Bronchial epithelial cell (primary cell): ENCODE measurements around the gene CACNA1D. TPM values are rescaled to one million over a fixed set of nuclear protein-coding genes. Genes with fewer than 3 reads are reported as not detected.
A peak's percentile ranks its signal among the peaks of the same experiment; 100 is the strongest.

ENCODE experiments used
- DNase-seq: peaks from one replicate; pipeline ENCODE4 v3.0.0-alpha.2; 2010; ENCODE audit warnings: low read depth
- FAIRE-seq: peaks from 2 replicates; lab custom pipeline; 2011; peaks lifted over from hg19 to GRCh38; lab: Jason Lieb, UNC
- H3K27me3 ChIP-seq: 2 replicates; pipeline ENCODE4 v1.5.1; 2011; ENCODE audit warnings: low read length; ENCODE audit not compliant: control insufficient read depth, insufficient read depth
- H3K36me3 ChIP-seq: 2 replicates; pipeline ENCODE4 v1.5.1; 2011; ENCODE audit warnings: low read length; ENCODE audit not compliant: control insufficient read depth, insufficient read depth
- H3K4me3 ChIP-seq: 2 replicates; pipeline ENCODE4 v1.5.1; 2011; ENCODE audit warnings: mild to moderate bottlenecking, low read depth, low read length, control low read depth
- CTCF ChIP-seq: IDR thresholded peaks from 2 replicates; pipeline ENCODE4 v1.5.1; 2011; ENCODE audit warnings: mild to moderate bottlenecking, moderate library complexity, low read length, control low read depth, inconsistent platforms; ENCODE audit not compliant: insufficient read depth, severe bottlenecking
- total RNA-seq: library from RNA; depleted of rRNA; stranded (reverse); fragments of >200 nt; gene quantifications from 2 replicates; pipeline ENCODE4 v1.2.1, GENCODE V29; 2014

The CACNA1D gene
- total RNA-seq, 1 donor from 2014 or later: 0.26 TPM

- Histone ChIP-seq H3K27me3 (peaks cover 9% of the 10 kb centered on the region), H3K4me3 (no peak overlapping the region), H3K36me3 (no peaks in the 10 kb centered on the region)
- DNase-seq: no peak
- no peak for TF ChIP-seq CTCF
- peak; percentile 84 for FAIRE-seq
Measured at GRCh38 chr3:53616321-53616720, 121.9 kb downstream of the CACNA1D start.

GRCh38 chr3:53616971-53617892 is 122.8 kb downstream of the CACNA1D start:
- H3K36me3 ChIP-seq: no peaks in the 10 kb centered on the region
- H3K4me3 ChIP-seq: no peak overlapping the region
- no peak for TF ChIP-seq CTCF
- no peak for DNase-seq
- FAIRE-seq: no peak
- H3K27me3 ChIP-seq: peaks cover 9% of the 10 kb centered on the region

- H3K4me3 ChIP-seq: no peak overlapping the region
- DNase-seq: no peak
- no peaks in the 10 kb centered on the region for H3K36me3 ChIP-seq
- peaks cover 9% of the 10 kb centered on the region for H3K27me3 ChIP-seq
- TF ChIP-seq CTCF: no peak
- FAIRE-seq: no peak
Measured at GRCh38 chr3:53617893-53618523, 123.6 kb downstream of the CACNA1D start.

GRCh38 chr3:53618524-53618906 is 124.1 kb downstream of the CACNA1D start:
- TF ChIP-seq CTCF: no peak
- Histone ChIP-seq H3K36me3 (no peaks in the 10 kb centered on the region), H3K27me3 (peaks cover 9% of the 10 kb centered on the region), H3K4me3 (no peak overlapping the region)
- no peak for DNase-seq
- FAIRE-seq: no peak

GRCh38 chr3:53618936-53619335 is 124.5 kb downstream of the CACNA1D start:
- no peak for TF ChIP-seq CTCF
- no peak for DNase-seq

More at GRCh38 chr3:53618936-53619335, 124.5 kb downstream of the CACNA1D start:
- peaks cover 9% of the 10 kb centered on the region for H3K27me3 ChIP-seq
- H3K36me3 ChIP-seq: no peaks in the 10 kb centered on the region
- no peak overlapping the region for H3K4me3 ChIP-seq
- FAIRE-seq: no peak
